Measurements from ENCODE around the gene RNF157. TPM values are rescaled to one million over a fixed set of nuclear protein-coding genes. Genes with fewer than 3 reads are reported as not detected.

RNF157 gene
- total and polyA plus RNA-seq, 9 of the 15 experiments (the other 6 are each of a cell fraction or from before 2014, with no cell fraction given), result 8.1 to 31.7 (median 20.8) TPM

DNA sequence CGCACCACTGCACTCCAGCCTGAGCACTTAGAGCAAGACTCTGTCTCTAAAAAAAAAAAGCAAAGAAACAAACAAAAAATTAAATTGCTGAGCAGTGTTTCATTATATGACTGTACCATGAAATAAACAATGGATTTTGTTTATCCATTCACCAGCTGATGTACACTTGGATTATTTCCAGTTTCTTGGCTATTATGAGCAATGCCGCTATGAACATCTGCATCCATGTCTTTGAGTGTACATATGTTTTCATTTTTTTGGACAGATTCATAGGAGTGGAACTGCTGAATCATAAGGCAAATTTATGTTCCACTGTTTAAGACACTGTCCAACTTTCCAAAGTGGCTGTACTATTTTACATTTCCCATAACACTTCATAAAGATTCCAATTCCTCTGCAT, 8.0 kb downstream of the RNF157 start:
- no TSS peak for BruUV-seq (replicated peaks)
- WGBS (ENCODE audit: insufficient coverage, low coverage, missing lambda C conversion rate), result 60% methylated on average over 2 of the region's 2 CpGs
- H3K79me2 ChIP-seq (ENCODE audit: control insufficient read depth, insufficient read depth, low read length), result peaks cover 75% of the 10 kb centered on the region
- H3K4me2 ChIP-seq (ENCODE audit: insufficient read depth, low read length), result no peak overlapping the region
- no peaks in the 10 kb centered on the region for H3K27me3 ChIP-seq (ENCODE audit: control insufficient read depth in 2 of 2, insufficient read depth in 2 of 2, low read length in 2 of 2)
- no peaks in the 10 kb centered on the region for H4K20me1 ChIP-seq (replicated peaks; ENCODE audit: control insufficient read depth, insufficient read depth, low read length)
- H3K9me1 ChIP-seq (ENCODE audit: control insufficient read depth, insufficient read depth, low read length), result no peaks in the 10 kb centered on the region
- ATAC-seq, result no peak
- CTCF ChIA-PET (ENCODE audit: low intra/inter-chr PET ratio), result interaction anchor here (0.7 kb wide), 1 partner anchor 101 kb away, joined by 3 read pairs; no protein-coding TSS in a partner anchor
- H3K4me3 ChIP-seq, result no peak overlapping the region
- intact Hi-C loops (cut with micrococcal nuclease) (no loop called here), in situ Hi-C loops (cut with MboI) (no loop called here)
- peak overlapping the region in 1 of 2 experiments; percentile 40; a peak in 1 of 4 replicates for H3K9ac ChIP-seq (ENCODE audit: insufficient read depth in 1 of 2, low read depth in 2 of 2, low read length in 2 of 2)
- POLR2A ChIA-PET, result interaction anchor here (1.4 to 2.7 kb wide), 3 partner anchors 24 to 37 kb away, joined by 4 to 11 read pairs (median 7); no protein-coding TSS in a partner anchor
- H3K36me3 ChIP-seq (ENCODE audit: control insufficient read depth, insufficient read depth, low read length), result peaks cover 7% of the 10 kb centered on the region; the same call in 2 of the 3 replicates
- no peaks in the 10 kb centered on the region for H3K9me3 ChIP-seq (replicated peaks; ENCODE audit: control insufficient read depth, insufficient read depth, low read depth, low read length)
- peaks cover 19% of the 10 kb centered on the region in 2 experiments; a peak in 4 of 5 replicates for H3K4me1 ChIP-seq (replicated peaks in 1 of 2; ENCODE audit: control insufficient read depth in 2 of 2, insufficient read depth in 2 of 2, low read length in 2 of 2)
- no peak for DNase-seq (ENCODE audit: extremely low read depth in 1 of 4, low spot score in 3 of 4)
- no peak for FAIRE-seq
- H2AFZ ChIP-seq (ENCODE audit: low read depth, low read length), result no peak overlapping the region
- peak overlapping the region; percentile 23; the same call in 1 of the 3 replicates for H3K27ac ChIP-seq (ENCODE audit: extremely low read depth, low read depth, low read length)
- no peak for TF ChIP-seq PHTF2 (CRISPR knock-in tag; IDR thresholded peaks at IDR 0.05)
- TF ChIP-seq CEBPB (tag; IDR thresholded peaks at IDR 0.05), result no peak
- peak; percentile 56 for TF ChIP-seq NFIC (IDR thresholded peaks at IDR 0.05)
- TF ChIP-seq RBM39 (optimal IDR thresholded peaks at IDR 0.05; ENCODE audit: low read depth, low read length), result no peak
- no peak for TF ChIP-seq HOXB6 (CRISPR knock-in tag; IDR thresholded peaks at IDR 0.05; ENCODE audit: borderline replicate concordance)
- peak; percentile 62 for TF ChIP-seq MAFG (tag; conservative IDR thresholded peaks at IDR 0.05)
- TF ChIP-seq ZNF165 (CRISPR knock-in tag; IDR thresholded peaks at IDR 0.05; ENCODE audit: borderline replicate concordance), result no peak
- TF ChIP-seq NR2C2 (CRISPR knock-in tag; IDR thresholded peaks at IDR 0.05), result no peak
- TF ChIP-seq NR2C2 (tag; IDR thresholded peaks at IDR 0.05), result no peak
- peak; percentile 4; the same call in 1 of the 2 replicates for TF ChIP-seq MAFK (IDR thresholded peaks at IDR 0.05; ENCODE audit: low read length)
- no peak for TF ChIP-seq OTX1 (CRISPR knock-in tag; IDR thresholded peaks at IDR 0.05)
- TF ChIP-seq NFE2 (IDR thresholded peaks at IDR 0.05; ENCODE audit: low read depth), result peak; percentile 82
- peak; percentile 67 for TF ChIP-seq C11orf30 (IDR thresholded peaks at IDR 0.05; ENCODE audit: low read depth)
- TF ChIP-seq, protein P1, sequence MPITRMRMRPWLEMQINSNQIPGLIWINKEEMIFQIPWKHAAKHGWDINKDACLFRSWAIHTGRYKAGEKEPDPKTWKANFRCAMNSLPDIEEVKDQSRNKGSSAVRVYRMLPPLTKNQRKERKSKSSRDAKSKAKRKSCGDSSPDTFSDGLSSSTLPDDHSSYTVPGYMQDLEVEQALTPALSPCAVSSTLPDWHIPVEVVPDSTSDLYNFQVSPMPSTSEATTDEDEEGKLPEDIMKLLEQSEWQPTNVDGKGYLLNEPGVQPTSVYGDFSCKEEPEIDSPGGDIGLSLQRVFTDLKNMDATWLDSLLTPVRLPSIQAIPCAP (CRISPR knock-in tag; IDR thresholded peaks at IDR 0.05; ENCODE audit: borderline replicate concordance), result no peak
- TF ChIP-seq, protein P2, sequence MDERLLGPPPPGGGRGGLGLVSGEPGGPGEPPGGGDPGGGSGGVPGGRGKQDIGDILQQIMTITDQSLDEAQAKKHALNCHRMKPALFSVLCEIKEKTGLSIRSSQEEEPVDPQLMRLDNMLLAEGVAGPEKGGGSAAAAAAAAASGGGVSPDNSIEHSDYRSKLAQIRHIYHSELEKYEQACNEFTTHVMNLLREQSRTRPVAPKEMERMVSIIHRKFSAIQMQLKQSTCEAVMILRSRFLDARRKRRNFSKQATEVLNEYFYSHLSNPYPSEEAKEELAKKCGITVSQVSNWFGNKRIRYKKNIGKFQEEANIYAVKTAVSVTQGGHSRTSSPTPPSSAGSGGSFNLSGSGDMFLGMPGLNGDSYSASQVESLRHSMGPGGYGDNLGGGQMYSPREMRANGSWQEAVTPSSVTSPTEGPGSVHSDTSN (CRISPR knock-in tag; IDR thresholded peaks at IDR 0.05; ENCODE audit: low read depth), result no peak
- TF ChIP-seq, protein P2 (tag; conservative IDR thresholded peaks at IDR 0.05; ENCODE audit: low read depth), result peak; percentile 74
- no peak for TF ChIP-seq ZC3H11A (IDR thresholded peaks at IDR 0.05; ENCODE audit: low read depth, low read length)
- TF ChIP-seq TRIM24 (IDR thresholded peaks at IDR 0.05), result no peak
- TF ChIP-seq SUPT5H (IDR thresholded peaks at IDR 0.05), result no peak
- TF ChIP-seq ZNF121 (CRISPR knock-in tag; conservative IDR thresholded peaks at IDR 0.05), result no peak
- TF ChIP-seq, protein P3, sequence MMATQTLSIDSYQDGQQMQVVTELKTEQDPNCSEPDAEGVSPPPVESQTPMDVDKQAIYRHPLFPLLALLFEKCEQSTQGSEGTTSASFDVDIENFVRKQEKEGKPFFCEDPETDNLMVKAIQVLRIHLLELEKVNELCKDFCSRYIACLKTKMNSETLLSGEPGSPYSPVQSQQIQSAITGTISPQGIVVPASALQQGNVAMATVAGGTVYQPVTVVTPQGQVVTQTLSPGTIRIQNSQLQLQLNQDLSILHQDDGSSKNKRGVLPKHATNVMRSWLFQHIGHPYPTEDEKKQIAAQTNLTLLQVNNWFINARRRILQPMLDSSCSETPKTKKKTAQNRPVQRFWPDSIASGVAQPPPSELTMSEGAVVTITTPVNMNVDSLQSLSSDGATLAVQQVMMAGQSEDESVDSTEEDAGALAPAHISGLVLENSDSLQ (IDR thresholded peaks at IDR 0.05), result peak; percentile 33; the same call in 1 of the 2 replicates
- TF ChIP-seq ZNF316 (IDR thresholded peaks at IDR 0.05), result peak; percentile 74
